ENCODE data around the gene FAM114A1.

- TF ChIP-seq CTCF (IDR thresholded peaks at IDR 0.05; ENCODE audit: low read depth, low read length), result no peak
- no peak for TF ChIP-seq EZH2phosphoT487 (IDR thresholded peaks at IDR 0.05; ENCODE audit: low read depth)
Observed at GRCh38 chr4:38993683-38994082, 126.1 kb downstream of the FAM114A1 start.

Measured in OCI-LY3 (cell line).